ENCODE data around the gene LACC1.
A peak's percentile ranks its signal among the peaks of the same experiment; 100 is the strongest.

GRCh38 chr13:43908156-43909126, 28.7 kb downstream of the LACC1 start:
- TF ChIP-seq POLR2AphosphoS5 (IDR thresholded peaks at IDR 0.05; ENCODE audit: low read depth, low read length) (no peak), CTCF (IDR thresholded peaks at IDR 0.05) (peak; percentile 76), FOXJ3 (CRISPR knock-in tag; IDR thresholded peaks at IDR 0.05) (no peak), RXRA (IDR thresholded peaks at IDR 0.05; ENCODE audit: borderline replicate concordance, low read depth) (no peak), JUND (IDR thresholded peaks at IDR 0.05) (no peak), EZH2phosphoT487 (IDR thresholded peaks at IDR 0.05; ENCODE audit: borderline replicate concordance, low read depth) (no peak), CHD2 (IDR thresholded peaks at IDR 0.05; ENCODE audit: low read length, partially characterized antibody) (no peak), YY1 (IDR thresholded peaks at IDR 0.05; ENCODE audit: low read depth) (no peak), SMC3 (IDR thresholded peaks at IDR 0.05; ENCODE audit: low read depth, low read length) (peak; percentile 63), NFIC (IDR thresholded peaks at IDR 0.05; ENCODE audit: borderline replicate concordance) (no peak)
